Measurements from ENCODE around the gene OR6C74. TPM values are rescaled to one million over a fixed set of nuclear protein-coding genes. Genes with fewer than 3 reads are reported as not detected.

Gene OR6C74
- total RNA-seq (2022): not detected in 2 replicates
- not detected for Bru-seq, nascent RNA
- BruChase-seq, experiment 1, labeled RNA remaining after a 6-hour chase: not detected
- BruChase-seq, experiment 2, labeled RNA remaining after a 2-hour chase: not detected
- long read RNA-seq: 0 reads

DNA sequence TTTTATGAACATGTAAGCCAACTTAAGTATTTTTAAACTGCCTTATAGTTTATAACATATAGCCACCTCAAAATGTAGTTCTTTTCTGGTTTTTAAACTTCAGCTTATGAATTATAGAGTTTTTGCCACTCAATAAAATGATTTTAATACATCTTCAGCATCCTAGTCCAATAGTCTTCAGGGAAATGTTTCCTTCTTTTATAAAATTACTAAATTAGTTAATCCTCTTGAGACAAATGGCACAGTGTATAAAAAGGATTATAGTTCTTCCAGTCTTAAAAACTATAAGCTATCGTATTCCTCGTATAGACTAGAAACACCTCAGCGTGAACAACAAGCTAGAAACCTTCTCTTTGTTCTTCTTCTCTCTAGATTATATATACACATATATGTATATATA is at the start of gene OR6C74:
TSS of gene OR6C74 (plus strand) at position 301 of the 400 bp plus-strand sequence. CDS start 2,679 bp downstream, outside the sequence.
- CTCF ChIA-PET: interaction anchor here (0.7 kb wide), 1 partner anchor 375 kb away, joined by 3 read pairs; no protein-coding TSS in a partner anchor
- Mint-ChIP-seq H3K27ac (ENCODE audit: low read depth, unreplicated experiment) (no peak within 1 kb of the TSS), H3K36me3 (ENCODE audit: insufficient read depth, unreplicated experiment) (no peaks in the 10 kb centered on the region), H3K4me1 (ENCODE audit: insufficient read depth, unreplicated experiment) (no peaks in the 10 kb centered on the region), H3K27me3 (ENCODE audit: insufficient read depth, unreplicated experiment) (peaks cover 89% of the 10 kb centered on the region), H3K4me3 (ENCODE audit: unreplicated experiment) (no peak within 1 kb of the TSS), H3K9me3 (ENCODE audit: unreplicated experiment) (no peaks in the 10 kb centered on the region)
- BruUV-seq (replicated peaks): no TSS peak
- no peak for DNase-seq (ENCODE audit: unreplicated experiment)
- no peak for TF ChIP-seq CTCF (IDR thresholded peaks at IDR 0.05; ENCODE audit: unreplicated experiment)
- intact Hi-C loops (cut with micrococcal nuclease): no loop called here
- POLR2A ChIA-PET: no interaction called here

- Mint-ChIP-seq H3K4me3 (ENCODE audit: unreplicated experiment) (no peak within 1 kb of the TSS), H3K9me3 (ENCODE audit: unreplicated experiment) (no peaks in the 10 kb centered on the region), H3K36me3 (ENCODE audit: insufficient read depth, unreplicated experiment) (no peaks in the 10 kb centered on the region), H3K4me1 (ENCODE audit: insufficient read depth, unreplicated experiment) (no peaks in the 10 kb centered on the region), H3K27ac (ENCODE audit: low read depth, unreplicated experiment) (no peak within 1 kb of the TSS), H3K27me3 (ENCODE audit: insufficient read depth, unreplicated experiment) (peaks cover 50% of the 10 kb centered on the region)
- ChIA-PET POLR2A (no interaction called here), CTCF (no interaction called here)
- no peak for DNase-seq (ENCODE audit: unreplicated experiment)
- TF ChIP-seq CTCF (IDR thresholded peaks at IDR 0.05; ENCODE audit: unreplicated experiment): no peak
- intact Hi-C loops (cut with micrococcal nuclease): no loop called here
- BruUV-seq (replicated peaks): no TSS peak
Observed at GRCh38 chr12:55220725-55221124, 23.7 kb upstream of the OR6C74 start, which contains the start of gene OR10A7. OR10A7 (plus strand) TSS chr12:55221025; CDS start chr12:55221025, 0 bp downstream.

DNA sequence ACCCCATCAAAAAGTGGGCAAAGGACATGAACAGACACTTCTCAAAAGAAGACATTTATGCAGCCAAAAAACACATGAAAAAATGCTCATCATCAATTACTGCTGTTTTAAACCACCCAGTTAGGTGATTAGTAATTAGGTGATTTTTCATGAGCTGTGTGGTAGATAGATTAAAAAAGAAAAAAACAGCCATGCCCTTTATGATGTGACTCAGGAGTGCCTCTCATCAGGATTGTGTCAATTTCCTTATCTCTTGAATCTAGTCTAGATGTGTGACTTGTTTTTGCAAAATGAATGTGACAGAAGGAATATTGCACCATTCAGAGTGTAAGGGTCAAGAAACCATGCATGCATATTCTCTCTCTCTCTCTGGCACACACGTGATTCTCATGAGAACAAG is 17.9 kb upstream of the OR6C74 start:
- POLR2A ChIA-PET: no interaction called here

DNA sequence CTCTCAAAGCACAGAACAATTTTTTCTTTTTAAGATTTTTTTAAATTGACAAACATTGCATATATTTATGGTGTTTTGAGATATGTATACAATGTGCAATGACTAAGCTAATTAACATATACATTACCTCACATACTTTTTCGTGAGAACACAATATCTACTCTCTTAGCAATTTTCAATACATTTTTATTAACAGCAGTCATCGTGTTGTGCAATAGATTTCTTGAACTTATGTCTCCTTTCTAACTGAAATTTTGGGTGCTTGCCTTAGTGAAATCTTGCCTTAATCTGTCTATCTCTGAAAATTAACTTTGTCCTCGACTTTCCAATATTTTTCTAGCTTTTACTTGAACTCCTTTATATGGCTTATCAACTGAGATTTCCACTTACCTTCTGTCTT is 16.8 kb upstream of the OR6C74 start:
- ChIA-PET POLR2A (interaction anchor here (0.8 kb wide), 1 partner anchor 782 kb away, joined by 3 read pairs; no protein-coding TSS in a partner anchor), CTCF (interaction anchor here (0.7 kb wide), 1 partner anchor 512 kb away, joined by 3 read pairs; no protein-coding TSS in a partner anchor)
- no peak for DNase-seq (ENCODE audit: unreplicated experiment)
- no peak overlapping the region for H3K27ac Mint-ChIP-seq (ENCODE audit: low read depth, unreplicated experiment)
- TF ChIP-seq CTCF (IDR thresholded peaks at IDR 0.05; ENCODE audit: unreplicated experiment): no peak
- H3K36me3 Mint-ChIP-seq (ENCODE audit: insufficient read depth, unreplicated experiment): no peaks in the 10 kb centered on the region
- H3K27me3 Mint-ChIP-seq (ENCODE audit: insufficient read depth, unreplicated experiment): peaks cover 71% of the 10 kb centered on the region
- H3K4me3 Mint-ChIP-seq (ENCODE audit: unreplicated experiment): no peak overlapping the region
- intact Hi-C loops (cut with micrococcal nuclease): no loop called here
- no peaks in the 10 kb centered on the region for H3K9me3 Mint-ChIP-seq (ENCODE audit: unreplicated experiment)
- H3K4me1 Mint-ChIP-seq (ENCODE audit: insufficient read depth, unreplicated experiment): no peaks in the 10 kb centered on the region
- no TSS peak for BruUV-seq (replicated peaks)

More for the DNA sequence above, 17.9 kb upstream of the OR6C74 start:
- intact Hi-C loops (cut with micrococcal nuclease): no loop called here
- H3K4me1 Mint-ChIP-seq (ENCODE audit: insufficient read depth, unreplicated experiment): no peaks in the 10 kb centered on the region
- H3K9me3 Mint-ChIP-seq (ENCODE audit: unreplicated experiment): no peaks in the 10 kb centered on the region
- H3K27ac Mint-ChIP-seq (ENCODE audit: low read depth, unreplicated experiment): no peak overlapping the region
- no peak overlapping the region for H3K4me3 Mint-ChIP-seq (ENCODE audit: unreplicated experiment)
- no peak for DNase-seq (ENCODE audit: unreplicated experiment)
- peaks cover 71% of the 10 kb centered on the region for H3K27me3 Mint-ChIP-seq (ENCODE audit: insufficient read depth, unreplicated experiment)
- BruUV-seq (replicated peaks): no TSS peak
- TF ChIP-seq CTCF (IDR thresholded peaks at IDR 0.05; ENCODE audit: unreplicated experiment): no peak
- CTCF ChIA-PET: no interaction called here
- H3K36me3 Mint-ChIP-seq (ENCODE audit: insufficient read depth, unreplicated experiment): no peaks in the 10 kb centered on the region
